HepG2 (cell line): ENCODE results near the gene C20orf202. TPM values are rescaled to one million over a fixed set of nuclear protein-coding genes. Genes with fewer than 3 reads are reported as not detected.
A peak's percentile ranks its signal among the peaks of the same experiment; 100 is the strongest.

Source experiments
- ATAC-seq: fragments of 200-7000 bp; cut with Tn5 transposase; 3 replicates; pipeline ENCODE4 v1.9.1; 2020; ENCODE audit warnings: mild to moderate bottlenecking, moderate library complexity
- BruUV-seq: library from RNA; stranded (reverse); fragments of 400-500 nt; replicated peaks from 2 replicates; lab custom pipeline; 2021; lab: Mats Ljungman, UMichigan
- CTCF ChIA-PET: fragments of 300-600 bp; formaldehyde crosslinking; extraction: SDS; loops from one replicate; lab custom pipeline; 2021; ENCODE audit warnings: low total read pairs, inconsistent platforms, low intra/inter-chr PET ratio; lab: Yijun Ruan, JAX
- POLR2A ChIA-PET: fragments of 350-600 bp; sonication (Branson Sonifier 250); formaldehyde crosslinking; loops from one replicate; lab custom pipeline; 2020; ENCODE audit warnings: antibody characterized with exemption, inconsistent platforms; lab: Yijun Ruan, JAX
- DNase-seq: peaks from one replicate; pipeline ENCODE4 v3.0.0-alpha.2; 2015; ENCODE audit warnings: low spot score
- FAIRE-seq: peaks from 3 replicates; lab custom pipeline; 2011; peaks lifted over from hg19 to GRCh38; lab: Jason Lieb, UNC
- H2AFZ ChIP-seq: one replicate; pipeline ENCODE4 v1.6.1; 2011; ENCODE audit warnings: low read length, inconsistent platforms
- H3K27ac ChIP-seq: fragments of 300-600 bp; 3 replicates; pipeline ENCODE4 v1.8.0; 2011; ENCODE audit warnings: mixed run types, mild to moderate bottlenecking, mixed read lengths, low read length, inconsistent platforms; ENCODE audit not compliant: insufficient read depth; ENCODE audit errors: extremely low read length
- H3K27me3 ChIP-seq, 2 experiments: fragments of 200-600 bp in 1 of 2; 2 replicates in 1 of 2; 3 replicates in 1 of 2; pipeline versions ENCODE4 v1.6.0 to v1.8.0; 2011; ENCODE audit warnings: low read length in 2 of 2, mild to moderate bottlenecking in 2 of 2, moderate library complexity in 2 of 2, inconsistent platforms in 1 of 2; ENCODE audit not compliant: insufficient read depth in 2 of 2, control insufficient read depth in 1 of 2
- H3K36me3 ChIP-seq, 2 experiments: fragments of 200-600 bp in 1 of 2; replicated peaks in 1 of 2; 2 replicates in 1 of 2; 3 replicates in 1 of 2; pipeline versions ENCODE4 v1.5.1 to v1.8.0; 2011; ENCODE audit warnings: low read length in 2 of 2, inconsistent platforms in 1 of 2; ENCODE audit not compliant: insufficient read depth in 2 of 2, control insufficient read depth in 1 of 2
- H3K4me1 ChIP-seq: 2 replicates; pipeline ENCODE4 v1.5.1; 2012; ENCODE audit warnings: low read length, inconsistent platforms; ENCODE audit not compliant: insufficient read depth
- H3K4me2 ChIP-seq: 2 replicates; pipeline ENCODE4 v1.6.0; 2011; ENCODE audit warnings: low read depth, low read length, inconsistent platforms
- H3K4me3 ChIP-seq, 3 experiments: fragments of 200-600 bp in 1 of 3; sonication (generic), shearing (Covaris generic) in 1 of 3; replicated peaks in 1 of 3; 2 replicates each; pipeline ENCODE4 v1.5.1; 2011 to 2016; ENCODE audit warnings: low read length in 3 of 3, inconsistent platforms in 2 of 3, low read depth in 2 of 3, mild to moderate bottlenecking in 2 of 3, control low read depth in 1 of 3, mixed read lengths in 1 of 3; ENCODE audit not compliant: insufficient read depth in 1 of 3
- H3K79me2 ChIP-seq: one replicate; pipeline ENCODE4 v1.6.1; 2011; ENCODE audit warnings: low read length, inconsistent platforms; ENCODE audit not compliant: insufficient read depth
- H3K9ac ChIP-seq: 2 replicates; pipeline ENCODE4 v1.6.0; 2011; ENCODE audit warnings: mild to moderate bottlenecking, low read depth, low read length, inconsistent platforms; ENCODE audit not compliant: insufficient read depth
- H3K9me3 ChIP-seq: 2 replicates; pipeline ENCODE4 v1.5.1; 2012; ENCODE audit warnings: mild to moderate bottlenecking, low read length
- H4K20me1 ChIP-seq: 2 replicates; pipeline ENCODE4 v1.6.0; 2011; ENCODE audit warnings: inconsistent platforms, mild to moderate bottlenecking, low read length, moderate library complexity; ENCODE audit not compliant: insufficient read depth
- BCL6 ChIP-seq: IDR thresholded peaks from 2 replicates; pipeline ENCODE4 v1.6.1; 2016; ENCODE audit warnings: missing genetic modification reagents, missing compliant biosample characterization
- BRCA1 ChIP-seq: sonication (generic); formaldehyde crosslinking; IDR thresholded peaks from 2 replicates; pipeline ENCODE4 v1.4.0; 2020; ENCODE audit warnings: missing genetic modification reagents
- CBX5 ChIP-seq: sonication (generic); formaldehyde crosslinking; IDR thresholded peaks from 2 replicates; pipeline ENCODE4 v1.4.0; 2020; ENCODE audit warnings: missing genetic modification reagents, borderline replicate concordance
- ERF ChIP-seq: IDR thresholded peaks from 2 replicates; pipeline ENCODE4 v1.6.1; 2018; ENCODE audit warnings: missing biosample characterization, missing genetic modification reagents
- FOSL2 ChIP-seq: sonication (generic); formaldehyde crosslinking; IDR thresholded peaks from 2 replicates; pipeline ENCODE4 v1.4.0; 2020; ENCODE audit warnings: missing genetic modification reagents
- KDM2A ChIP-seq: sonication (generic); formaldehyde crosslinking; IDR thresholded peaks from 2 replicates; pipeline ENCODE4 v1.4.0; 2020; ENCODE audit warnings: low read depth, missing genetic modification reagents, borderline replicate concordance
- MEIS2 ChIP-seq: sonication (generic); formaldehyde crosslinking; IDR thresholded peaks from 2 replicates; pipeline ENCODE4 v1.9.0; 2021; ENCODE audit warnings: mild to moderate bottlenecking, missing genetic modification reagents
- NFYB ChIP-seq: sonication (generic); formaldehyde crosslinking; IDR thresholded peaks from 2 replicates; pipeline ENCODE4 v1.4.0; 2020; ENCODE audit warnings: missing genetic modification reagents
- PREB ChIP-seq: sonication (generic); formaldehyde crosslinking; IDR thresholded peaks from 2 replicates; pipeline ENCODE4 v1.4.0; 2020; ENCODE audit warnings: missing genetic modification reagents
- RFX5 ChIP-seq: IDR thresholded peaks from 2 replicates; pipeline ENCODE4 v1.6.1; 2011; ENCODE audit warnings: low read depth, low read length, improper control_type of control experiment
- SRSF1 ChIP-seq: fragments of 200-400 bp; formaldehyde crosslinking; optimal IDR thresholded peaks from 2 replicates; pipeline ENCODE3; 2017; ENCODE audit warnings: mild to moderate bottlenecking, low read depth, low read length, moderate library complexity
- TAF1 ChIP-seq: sonication (generic); formaldehyde crosslinking; IDR thresholded peaks from 2 replicates; pipeline ENCODE4 v1.4.0; 2020; ENCODE audit warnings: missing genetic modification reagents
- TARDBP ChIP-seq: sonication (generic); formaldehyde crosslinking; IDR thresholded peaks from 2 replicates; pipeline ENCODE4 v1.8.0; 2022; ENCODE audit warnings: mild to moderate bottlenecking, missing genetic modification reagents
- ZBTB43 ChIP-seq: sonication (generic); formaldehyde crosslinking; conservative IDR thresholded peaks from 2 replicates; pipeline ENCODE4 v1.4.0; 2020; ENCODE audit warnings: missing genetic modification reagents
- ZNF12 ChIP-seq: sonication (generic); formaldehyde crosslinking; IDR thresholded peaks from 2 replicates; pipeline ENCODE4 v1.5.0; 2020; ENCODE audit warnings: missing genetic modification reagents
- ZNF24 ChIP-seq: fragments of 450-650 bp; IDR thresholded peaks from 2 replicates; pipeline ENCODE4 v1.6.1; 2017; ENCODE audit warnings: antibody characterized with exemption, mild to moderate bottlenecking
- ZNF3 ChIP-seq: IDR thresholded peaks from 2 replicates; pipeline ENCODE4 v1.7.0; 2017; ENCODE audit warnings: inconsistent platforms
- ZNF317 ChIP-seq: sonication (generic); formaldehyde crosslinking; IDR thresholded peaks from 2 replicates; pipeline ENCODE4 v1.5.0; 2020; ENCODE audit warnings: mild to moderate bottlenecking, missing genetic modification reagents
- ZNF430 ChIP-seq: sonication (generic); formaldehyde crosslinking; IDR thresholded peaks from 2 replicates; pipeline ENCODE4 v1.9.0; 2021; ENCODE audit warnings: mild to moderate bottlenecking, missing genetic modification reagents
- ZNF674 ChIP-seq: sonication (generic); formaldehyde crosslinking; IDR thresholded peaks from 2 replicates; pipeline ENCODE4 v1.5.0; 2020; ENCODE audit warnings: low read depth, mild to moderate bottlenecking, missing genetic modification reagents
- ZNF777 ChIP-seq: sonication (generic); formaldehyde crosslinking; IDR thresholded peaks from 2 replicates; pipeline ENCODE4 v1.4.0; 2020; ENCODE audit warnings: missing genetic modification reagents
- ZNF792 ChIP-seq: IDR thresholded peaks from 2 replicates; pipeline ENCODE4 v1.6.1; 2016
- WGBS: methylation state at CpG from one replicate; pipeline ENCODE4 v1.1.6; 2017; ENCODE audit warnings: low lambda C conversion rate; 5-methylcytosine and 5-hydroxymethylcytosine counted together
- in situ Hi-C: cut with HindIII; loops from 2 replicates; pipeline ENCODE4 v1.10.0; 2017; ENCODE audit warnings: low pct_unique_long_range_greater_than_20kb; ENCODE audit not compliant: extremely low pct_ligation_motif_present
- intact Hi-C: fragments of 100-400 bp; cut with micrococcal nuclease; formaldehyde crosslinking; loops from one replicate; pipeline ENCODE4 v1.10.0; 2022; ENCODE audit not compliant: unreplicated experiment
- polyA plus RNA-seq, 8 experiments: library from polyadenylated mRNA; depleted of rRNA in 3 of 8; stranded (reverse) in 7 of 8; unstranded in 1 of 8; fragments of >200 nt; fragmentation: Illumina TruSeq in 4 of 8; extraction: Trizol in 4 of 8; gene quantifications; 2 replicates each; pipeline versions ENCODE4 v1.2.1 to v1.2.3, GENCODE V29; 2011 to 2016; ENCODE audit warnings: low read depth in 4 of 8, missing spikeins in 1 of 8, mixed read lengths in 1 of 8; ENCODE audit not compliant: insufficient read depth in 1 of 8
- total RNA-seq, 5 experiments: library from RNA; depleted of rRNA; stranded (reverse); fragments of >200 nt; fragmentation: Illumina TruSeq; extraction: Trizol; gene quantifications; 2 replicates each; pipeline ENCODE4 v1.2.3, GENCODE V29; 2016; ENCODE audit warnings: low read depth in 1 of 5
- TF ChIP-seq, protein P1 (sequence below): IDR thresholded peaks from 2 replicates; pipeline ENCODE4 v1.6.1; 2016; ENCODE audit warnings: missing compliant biosample characterization, missing genetic modification reagents, borderline replicate concordance

Gene C20orf202
- total and polyA plus RNA-seq, 2 of the 13 experiments (the other 11 are each of a cell fraction or from before 2014, with no cell fraction given): 0.20 to 1.2 TPM

GRCh38 chr20:1212607-1213396, 9.5 kb downstream of the C20orf202 start:
- DNase-seq (peak; percentile 80), ATAC-seq (peak; percentile 98), FAIRE-seq (peak; percentile 97)
- no peak overlapping the region for H3K27ac ChIP-seq
- peaks cover 9% of the 10 kb centered on the region; the same call in 1 of the 2 replicates for H3K4me1 ChIP-seq
- CTCF ChIA-PET: interaction anchor here (0.8 to 2.3 kb wide), 6 partner anchors 27 to 397 kb away, joined by 3 to 17 read pairs (median 6); no protein-coding TSS in a partner anchor
- no peaks in the 10 kb centered on the region for H3K36me3 ChIP-seq
- H3K9me3 ChIP-seq: no peaks in the 10 kb centered on the region
- no peaks in the 10 kb centered on the region for H4K20me1 ChIP-seq
- H3K27me3 ChIP-seq: peaks cover 0 to 23% of the 10 kb centered on the region in 2 experiments; a peak in 2 of 5 replicates
- no peak overlapping the region; a peak in 1 of 6 replicates for H3K4me3 ChIP-seq
- H3K79me2 ChIP-seq: no peaks in the 10 kb centered on the region
- WGBS: 11% methylated on average over 21 of the region's 21 CpGs
- peak overlapping the region; percentile 58 for H2AFZ ChIP-seq
- no peak overlapping the region for H3K9ac ChIP-seq
- no TSS peak for BruUV-seq
- H3K4me2 ChIP-seq: peak overlapping the region; percentile 57
- POLR2A ChIA-PET: interaction anchor here (0.6 kb wide), 1 partner anchor 25 kb away, joined by 3 read pairs; no protein-coding TSS in a partner anchor
- in situ Hi-C loops (no loop called here), intact Hi-C loops (loop anchor here (1.0 to 2.0 kb wide), 4 partner anchors 36 to 397 kb away; no protein-coding TSS in a partner anchor)
- TF ChIP-seq ERF (CRISPR knock-in tag) (peak; percentile 81; the same call in 1 of the 2 replicates), KDM2A (peak; percentile 94), TARDBP (peak; percentile 79; the same call in 1 of the 2 replicates), ZNF12 (CRISPR knock-in tag) (no peak), PREB (0 out of 2 replicates have a peak, but pooled peaks have one; percentile 64), ZNF317 (CRISPR knock-in tag) (no peak), BRCA1 (CRISPR knock-in tag) (0 out of 2 replicates have a peak, but pooled peaks have one; percentile 77), ZNF674 (CRISPR knock-in tag) (no peak), MEIS2 (0 out of 2 replicates have a peak, but pooled peaks have one; percentile 50), ZBTB43 (CRISPR knock-in tag) (no peak), NFYB (no peak), ZNF24 (no peak), CBX5 (CRISPR knock-in tag) (peak; percentile 71; the same call in 1 of the 2 replicates), ZNF792 (CRISPR knock-in tag) (no peak), ZNF430 (CRISPR knock-in tag) (0 out of 2 replicates have a peak, but pooled peaks have one; percentile 22), BCL6 (CRISPR knock-in tag) (peak; percentile 57), ZNF3 (CRISPR knock-in tag) (no peak), ZNF777 (CRISPR knock-in tag) (peak; percentile 72; the same call in 1 of the 2 replicates), FOSL2 (CRISPR knock-in tag) (peak; percentile 66), RFX5 (no peak), SRSF1 (no peak), TAF1 (CRISPR knock-in tag) (no peak)
- TF ChIP-seq, protein P1, sequence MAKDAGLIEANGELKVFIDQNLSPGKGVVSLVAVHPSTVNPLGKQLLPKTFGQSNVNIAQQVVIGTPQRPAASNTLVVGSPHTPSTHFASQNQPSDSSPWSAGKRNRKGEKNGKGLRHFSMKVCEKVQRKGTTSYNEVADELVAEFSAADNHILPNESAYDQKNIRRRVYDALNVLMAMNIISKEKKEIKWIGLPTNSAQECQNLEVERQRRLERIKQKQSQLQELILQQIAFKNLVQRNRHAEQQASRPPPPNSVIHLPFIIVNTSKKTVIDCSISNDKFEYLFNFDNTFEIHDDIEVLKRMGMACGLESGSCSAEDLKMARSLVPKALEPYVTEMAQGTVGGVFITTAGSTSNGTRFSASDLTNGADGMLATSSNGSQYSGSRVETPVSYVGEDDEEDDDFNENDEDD (CRISPR knock-in tag): peak; percentile 84; the same call in 1 of the 2 replicates
